GM21717 (cell line): Measurements from ENCODE around the gene MAN2C1.
"Not testable (repeated sequence)": the region's sequence is repeated elsewhere in the genome, so short reads cannot be mapped to it uniquely, and the experiment has no call there.

Experiments
- ATAC-seq: cut with Tn5 transposase; IDR thresholded peaks from one replicate; pipeline ENCODE4 v1.9.1; 2021; ENCODE audit warnings: mild to moderate bottlenecking, moderate library complexity; ENCODE audit not compliant: unreplicated experiment

MAN2C1 gene

DNA sequence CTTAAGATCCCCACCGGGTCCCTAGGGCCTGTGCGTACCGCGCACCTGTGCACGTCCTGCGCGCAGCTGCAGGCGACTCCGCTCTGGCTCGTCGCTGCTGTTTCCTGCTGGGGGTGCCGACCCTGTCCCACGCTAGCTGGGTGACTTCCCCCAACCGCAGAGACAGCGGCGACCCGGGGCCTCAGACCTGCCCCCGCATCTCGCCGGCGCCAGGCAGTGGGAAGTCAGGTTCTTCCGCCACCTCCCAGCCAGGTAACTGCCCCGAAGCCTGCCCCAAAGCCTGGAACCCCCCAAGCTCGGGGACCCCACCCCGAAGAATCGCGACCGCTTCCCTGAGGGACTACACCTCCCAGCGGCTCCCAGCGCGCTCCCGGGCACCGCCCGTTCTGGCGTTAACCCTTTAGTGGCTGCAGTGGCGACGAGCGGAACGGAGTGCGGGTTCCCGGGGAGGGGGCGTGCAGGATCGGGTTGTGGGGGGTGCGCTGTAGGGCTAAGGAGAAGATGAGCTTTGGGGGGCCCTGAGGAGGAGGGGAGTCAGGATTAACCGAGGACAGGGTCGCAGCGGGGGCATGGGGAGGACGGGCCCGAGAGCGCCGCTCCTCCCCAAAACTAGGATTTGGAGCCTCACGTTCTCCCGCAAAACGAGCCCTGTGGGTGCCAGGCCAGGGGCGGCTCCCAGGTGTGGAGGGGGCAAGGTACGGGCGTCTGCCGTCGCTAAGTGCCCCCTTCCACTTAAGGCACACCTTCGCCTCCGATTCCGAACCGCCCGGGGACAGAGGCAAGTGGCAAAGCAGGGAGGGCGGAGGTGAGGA, 21.0 kb downstream of the MAN2C1 start:
- ATAC-seq = no peak

DNA sequence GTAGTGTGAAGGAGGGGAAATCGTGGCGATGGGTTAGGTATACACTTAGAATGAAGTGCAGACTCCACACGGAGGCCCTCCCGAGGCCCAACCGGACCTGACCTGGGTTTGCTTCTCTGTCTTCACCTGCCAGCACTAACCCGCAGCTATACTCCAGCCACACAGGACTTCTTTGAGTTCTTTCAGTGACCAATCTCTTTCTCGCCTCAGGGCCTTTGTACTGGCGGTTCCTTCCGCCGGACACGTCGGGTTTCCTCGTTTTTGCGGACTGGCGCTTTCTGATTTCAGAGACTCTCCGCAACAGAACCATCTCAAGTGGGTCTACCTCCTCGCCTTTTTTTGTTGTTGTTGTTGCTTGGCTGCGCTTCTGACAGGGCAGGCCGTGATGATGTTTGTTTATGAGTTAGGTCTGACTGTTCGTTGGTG, 21.6 kb downstream of the MAN2C1 start, which contains the start of gene NEIL1:
Gene NEIL1, plus strand, starts transcription at position 244 of the 426 bp plus-strand sequence. CDS start 1,867 bp downstream, outside the sequence.
- ATAC-seq = no peak

DNA sequence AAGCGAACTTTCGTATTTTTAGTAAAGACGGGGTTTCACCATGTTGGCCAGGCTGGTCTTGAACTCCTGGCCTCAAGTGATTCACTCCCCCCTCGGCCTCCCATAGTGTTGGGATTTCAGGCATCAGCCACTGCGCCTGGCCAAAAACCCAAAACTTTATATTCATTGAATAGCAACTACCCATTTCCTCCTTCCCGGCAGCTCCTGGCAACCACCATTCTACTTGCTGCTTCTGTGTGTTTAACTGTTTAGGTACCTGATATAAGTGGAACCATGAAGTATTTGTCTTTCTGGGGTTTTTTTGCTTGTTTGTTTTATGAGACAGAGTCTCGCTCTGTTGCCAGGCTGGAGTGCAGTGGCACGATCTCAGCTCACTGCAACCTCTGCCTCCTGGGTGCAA, 24.5 kb downstream of the MAN2C1 start:
- ATAC-seq = not testable (repeated sequence)

GRCh38 chr15:75342221-75342620, 26.2 kb downstream of the MAN2C1 start:
- ATAC-seq = no peak

- no peak for ATAC-seq
Observed at GRCh38 chr15:75339531-75340240, 28.7 kb downstream of the MAN2C1 start.

- ATAC-seq = no peak
Observed at GRCh38 chr15:75338661-75339240, 29.7 kb downstream of the MAN2C1 start.

DNA sequence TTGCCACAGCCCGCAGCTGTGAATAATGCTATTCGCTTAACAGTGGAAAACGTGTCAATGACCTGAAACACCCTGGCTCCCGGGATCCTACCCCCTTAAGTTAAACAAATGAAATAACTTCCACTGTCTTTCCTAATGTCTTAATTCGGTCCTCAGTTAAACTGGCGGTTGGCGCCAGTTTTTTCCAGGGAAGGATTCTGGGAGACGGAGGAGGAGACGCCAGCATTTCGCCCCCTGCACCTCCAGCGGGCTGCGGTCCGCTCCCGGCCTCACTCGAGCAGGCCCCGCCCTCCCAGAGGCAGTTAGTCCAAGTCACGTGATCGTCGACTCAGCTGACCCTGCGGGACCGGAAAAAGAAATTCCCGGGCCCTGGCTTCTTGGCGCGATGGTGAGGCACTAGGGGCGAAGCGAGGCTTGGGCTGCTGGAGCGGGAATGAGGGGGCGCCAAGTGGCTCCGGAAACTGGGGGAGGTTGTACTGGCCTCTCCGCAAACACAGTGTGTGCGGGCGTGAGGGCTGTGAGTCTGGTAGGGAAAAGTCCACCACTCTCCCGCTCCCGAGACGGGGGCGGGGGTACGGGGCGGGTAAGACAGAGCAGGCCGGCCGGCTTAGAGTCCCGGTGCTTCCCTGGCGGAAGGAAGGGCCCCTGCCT, 32.6 kb downstream of the MAN2C1 start, which contains the start of gene COMMD4:
Gene COMMD4, plus strand, starts transcription at position 359 of the 651 bp plus-strand sequence. Its CDS starts 27 bp downstream, at position 386.
- ATAC-seq = peak; percentile 63

- ATAC-seq = no peak
Observed at GRCh38 chr15:75335313-75335704, 33.1 kb downstream of the MAN2C1 start.

- ATAC-seq = not testable (repeated sequence)
Observed at GRCh38 chr15:75333654-75334419, 34.6 kb downstream of the MAN2C1 start.

DNA sequence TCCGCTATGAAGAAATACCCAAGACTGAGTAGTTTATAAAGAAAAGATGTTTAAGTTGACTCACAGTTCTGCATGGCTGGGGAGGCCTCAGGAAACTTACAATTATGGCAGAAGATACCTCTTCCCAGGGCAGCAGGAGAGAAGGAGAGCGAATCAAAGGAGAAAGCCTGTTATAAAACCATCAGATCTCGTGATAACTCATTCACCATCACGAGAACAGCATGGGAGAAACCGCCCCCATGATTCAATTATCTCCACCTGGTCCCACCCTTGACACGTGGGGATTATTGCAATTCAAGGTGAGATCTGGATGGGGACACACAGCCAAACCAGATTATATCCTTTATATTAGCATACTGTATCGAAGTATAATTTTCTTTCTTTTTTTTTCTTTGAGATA, 36.3 kb downstream of the MAN2C1 start:
- ATAC-seq = not testable (repeated sequence)

GRCh38 chr15:75329571-75329970, 38.8 kb downstream of the MAN2C1 start:
- no peak for ATAC-seq

DNA sequence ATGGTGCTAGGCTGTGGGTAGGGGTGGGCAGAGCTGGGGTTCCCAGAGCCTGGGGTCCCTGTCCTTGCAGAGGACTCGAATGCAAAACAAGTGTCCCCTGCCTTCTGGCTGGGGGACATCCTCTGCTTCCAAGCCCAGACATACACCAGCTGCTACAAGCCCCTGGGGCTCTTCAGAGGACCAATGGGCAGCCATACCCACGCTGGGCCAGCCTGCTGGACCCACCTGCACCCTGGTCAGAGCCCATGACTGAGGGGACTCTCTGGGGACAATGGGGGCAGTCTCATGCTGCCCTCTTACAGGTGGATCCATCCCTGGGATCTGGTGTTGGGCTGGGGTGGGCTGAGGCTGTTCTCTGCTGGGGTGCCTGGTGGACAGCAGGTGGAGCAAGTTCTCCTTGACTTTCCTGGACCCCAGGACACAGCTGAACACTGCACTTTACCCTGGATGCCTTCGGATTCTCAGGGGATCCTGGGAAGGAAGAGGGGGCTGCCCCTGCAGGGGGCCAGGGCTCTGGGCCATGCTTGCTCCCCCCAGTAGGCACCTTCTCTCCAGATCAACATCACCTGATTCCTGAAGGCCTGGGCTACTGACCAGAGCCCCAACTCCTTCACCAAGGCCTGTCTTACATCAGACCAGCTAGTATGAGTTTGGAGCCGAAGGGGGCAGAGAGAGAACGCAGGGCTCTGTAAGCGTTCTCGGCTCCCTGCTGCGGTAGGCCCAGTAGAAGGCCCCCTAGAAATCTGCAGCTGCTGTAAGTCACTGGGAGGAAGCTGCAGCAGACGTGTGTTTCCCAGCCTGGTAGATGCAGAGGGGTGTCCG, 39.7 kb downstream of the MAN2C1 start:
- no peak for ATAC-seq

GRCh38 chr15:75327491-75327890, 40.9 kb downstream of the MAN2C1 start:
- ATAC-seq = no peak

DNA sequence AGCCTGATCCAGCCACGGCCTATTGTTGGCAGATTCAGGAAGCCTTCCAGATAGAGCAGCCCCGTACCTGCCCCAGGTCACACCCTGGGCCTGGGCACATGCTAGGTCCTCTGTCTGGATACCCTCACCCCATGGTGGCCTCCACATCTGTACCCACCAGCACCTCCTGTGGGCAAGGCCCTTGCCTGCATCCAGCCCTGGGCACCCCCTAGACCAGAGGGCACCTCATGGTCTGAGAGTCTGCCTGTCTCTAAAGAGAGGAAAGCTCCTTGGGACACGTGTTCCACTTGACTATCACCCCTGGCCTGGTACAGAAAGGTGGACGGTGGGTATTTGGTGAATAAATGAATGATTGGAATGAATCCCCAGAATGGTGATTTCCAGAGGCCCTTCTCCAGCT, 41.4 kb downstream of the MAN2C1 start:
- no peak for ATAC-seq

- ATAC-seq = no peak
Observed at GRCh38 chr15:75325922-75326321, 42.5 kb downstream of the MAN2C1 start.

DNA sequence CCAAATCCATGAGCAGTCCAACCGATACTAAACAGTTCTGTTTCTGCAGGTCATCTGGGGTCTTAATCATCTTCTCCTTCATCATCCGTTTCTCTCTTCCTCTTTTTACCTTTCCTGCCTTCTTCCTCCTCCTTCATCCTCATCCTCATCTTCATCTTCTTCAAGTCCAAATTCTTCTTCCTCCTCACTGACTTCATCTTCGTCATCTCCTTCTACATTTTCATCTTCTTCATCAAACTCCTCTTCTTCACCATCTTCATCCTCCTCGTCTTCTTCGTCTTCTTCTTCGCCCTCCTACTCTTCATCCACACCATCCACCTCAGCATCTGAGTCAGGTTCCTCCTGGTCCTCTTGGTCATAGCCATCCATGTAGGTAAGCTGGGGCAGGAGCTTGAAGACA, 46.7 kb downstream of the MAN2C1 start:
- no peak for ATAC-seq

- ATAC-seq = not testable (repeated sequence)
Observed at GRCh38 chr15:75319231-75319897, 49.0 kb downstream of the MAN2C1 start.

DNA sequence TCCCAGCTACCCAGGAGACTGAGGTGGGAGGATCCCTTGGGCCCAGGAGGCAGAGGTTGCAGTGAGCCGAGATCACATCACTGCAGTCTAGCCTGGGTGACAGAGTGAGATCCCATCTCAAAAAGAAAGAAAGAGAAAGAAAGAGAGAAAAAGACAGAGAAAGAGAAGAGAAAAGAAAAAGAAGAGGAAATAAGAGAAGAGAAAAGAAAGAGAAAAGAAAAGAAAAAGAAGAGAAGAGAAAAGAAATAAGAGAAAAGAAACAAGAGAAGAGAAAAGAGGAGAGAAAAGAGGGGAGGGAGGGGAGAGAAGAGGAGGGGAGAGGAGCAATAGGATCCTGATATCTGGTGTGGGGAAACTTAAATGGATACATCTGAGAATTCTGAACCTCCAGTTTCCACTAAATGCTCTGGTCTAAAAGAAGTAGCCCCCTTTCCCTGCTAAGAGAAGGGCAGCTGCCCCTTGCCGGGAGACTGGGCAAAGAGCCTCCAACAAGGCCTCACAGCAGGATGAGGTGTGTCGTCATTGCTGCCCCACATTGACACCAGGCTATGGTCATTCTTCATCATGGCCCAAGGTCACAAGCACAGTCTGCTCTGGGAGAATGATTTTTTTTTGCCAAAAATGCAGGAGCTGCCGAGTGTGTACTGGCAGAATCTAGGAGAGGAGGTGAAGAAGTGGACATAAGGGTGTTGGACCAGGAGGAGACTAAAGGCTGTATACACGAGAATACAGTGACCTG, 53.7 kb downstream of the MAN2C1 start:
- no peak for ATAC-seq
